ENCODE data around the gene DEF6. TPM values are rescaled to one million over a fixed set of nuclear protein-coding genes. Genes with fewer than 3 reads are reported as not detected.
"Not testable (repeated sequence)": the region's sequence is repeated elsewhere in the genome, so short reads cannot be mapped to it uniquely, and the experiment has no call there.

DEF6 gene
- total RNA-seq, 1 experiment from 2014 or later = 5.7 TPM

DNA sequence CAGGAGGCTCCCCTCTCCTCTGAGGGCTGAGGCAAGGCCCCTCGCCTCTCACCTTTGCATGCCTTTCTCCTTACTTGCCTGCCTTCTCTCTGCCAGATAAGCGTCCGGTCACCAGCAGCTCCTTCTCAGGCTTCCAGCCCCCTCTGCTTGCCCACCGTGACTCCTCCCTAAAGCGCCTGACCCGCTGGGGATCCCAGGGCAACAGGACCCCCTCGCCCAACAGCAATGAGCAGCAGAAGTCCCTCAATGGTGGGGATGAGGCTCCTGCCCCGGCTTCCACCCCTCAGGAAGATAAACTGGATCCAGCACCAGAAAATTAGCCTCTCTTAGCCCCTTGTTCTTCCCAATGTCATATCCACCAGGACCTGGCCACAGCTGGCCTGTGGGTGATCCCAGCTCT is 23.5 kb downstream of the DEF6 start:
- peaks cover 14% of the 10 kb centered on the region for H3K4me1 ChIP-seq
- peaks cover 15% of the 10 kb centered on the region for H3K4me1 Mint-ChIP-seq (ENCODE audit: low read depth, unreplicated experiment)
- H3K27ac Mint-ChIP-seq (ENCODE audit: unreplicated experiment) = no peak overlapping the region
- H3K9me3 ChIP-seq = no peaks in the 10 kb centered on the region
- BruUV-seq (replicated peaks) = no TSS peak
- H3K4me3 ChIP-seq (ENCODE audit: low read depth, low read length) = no peak overlapping the region
- no peak overlapping the region for H3K4me3 Mint-ChIP-seq (ENCODE audit: unreplicated experiment)
- ChIA-PET CTCF (no interaction called here), POLR2A (no interaction called here)
- no peaks in the 10 kb centered on the region for H3K36me3 ChIP-seq (ENCODE audit: control insufficient read depth, insufficient read depth, low read length)
- TF ChIP-seq CTCF (IDR thresholded peaks at IDR 0.05; ENCODE audit: insufficient read depth in 1 of 2, low read depth in 1 of 2, low read length in 1 of 2, severe bottlenecking in 1 of 2, unreplicated experiment in 1 of 2) = no peak
- DNase-seq = no peak
- H3K9me3 Mint-ChIP-seq (ENCODE audit: unreplicated experiment) = no peaks in the 10 kb centered on the region
- H3K27me3 ChIP-seq (replicated peaks; ENCODE audit: control insufficient read depth, insufficient read depth, low read length) = no peaks in the 10 kb centered on the region
- no peaks in the 10 kb centered on the region for H3K27me3 Mint-ChIP-seq (ENCODE audit: insufficient read depth, unreplicated experiment)
- H3K36me3 Mint-ChIP-seq (ENCODE audit: insufficient read depth, unreplicated experiment) = peaks cover 6% of the 10 kb centered on the region
- intact Hi-C loops (cut with micrococcal nuclease; ENCODE audit: unreplicated experiment) = no loop called here

- Histone ChIP-seq H3K36me3 (ENCODE audit: control insufficient read depth, insufficient read depth, low read length) (no peaks in the 10 kb centered on the region), H3K4me1 (peaks cover 13% of the 10 kb centered on the region; the same call in 1 of the 2 replicates), H3K27me3 (replicated peaks; ENCODE audit: control insufficient read depth, insufficient read depth, low read length) (no peaks in the 10 kb centered on the region), H3K4me3 (ENCODE audit: low read depth, low read length) (no peak overlapping the region), H3K9me3 (no peaks in the 10 kb centered on the region; the same call in 1 of the 2 replicates)
- TF ChIP-seq CTCF (IDR thresholded peaks at IDR 0.05; ENCODE audit: insufficient read depth in 1 of 2, low read depth in 1 of 2, low read length in 1 of 2, severe bottlenecking in 1 of 2, unreplicated experiment in 1 of 2) = peak; percentile 65 to 81
- H3K36me3 Mint-ChIP-seq (ENCODE audit: insufficient read depth, unreplicated experiment) = no peaks in the 10 kb centered on the region
- peaks cover 9% of the 10 kb centered on the region for H3K9me3 Mint-ChIP-seq (ENCODE audit: unreplicated experiment)
- H3K27me3 Mint-ChIP-seq (ENCODE audit: insufficient read depth, unreplicated experiment) = no peaks in the 10 kb centered on the region
- no peak overlapping the region for H3K27ac Mint-ChIP-seq (ENCODE audit: unreplicated experiment)
- BruUV-seq (replicated peaks) = no TSS peak
- CTCF ChIA-PET = interaction anchor here (0.6 to 1.5 kb wide), 9 partner anchors 9 to 125 kb away, joined by 3 to 10 read pairs (median 5); partner anchors contain the start of genes DEF6 and FANCE
- DNase-seq = peak; percentile 74 to 78
- peaks cover under 1% of the 10 kb centered on the region for H3K4me1 Mint-ChIP-seq (ENCODE audit: low read depth, unreplicated experiment)
- no peak overlapping the region for H3K4me3 Mint-ChIP-seq (ENCODE audit: unreplicated experiment)
- POLR2A ChIA-PET = interaction anchor here (0.5 to 1.3 kb wide), 2 partner anchors 9 to 15 kb away, joined by 3 read pairs; partner anchors contain the start of gene PPARD
- intact Hi-C loops (cut with micrococcal nuclease; ENCODE audit: unreplicated experiment) = loop anchor here (1.0 kb wide), 2 partner anchors 9 to 30 kb away; partner anchors contain the start of gene DEF6
Measured at GRCh38 chr6:35327349-35328027, 29.9 kb downstream of the DEF6 start.

DNA sequence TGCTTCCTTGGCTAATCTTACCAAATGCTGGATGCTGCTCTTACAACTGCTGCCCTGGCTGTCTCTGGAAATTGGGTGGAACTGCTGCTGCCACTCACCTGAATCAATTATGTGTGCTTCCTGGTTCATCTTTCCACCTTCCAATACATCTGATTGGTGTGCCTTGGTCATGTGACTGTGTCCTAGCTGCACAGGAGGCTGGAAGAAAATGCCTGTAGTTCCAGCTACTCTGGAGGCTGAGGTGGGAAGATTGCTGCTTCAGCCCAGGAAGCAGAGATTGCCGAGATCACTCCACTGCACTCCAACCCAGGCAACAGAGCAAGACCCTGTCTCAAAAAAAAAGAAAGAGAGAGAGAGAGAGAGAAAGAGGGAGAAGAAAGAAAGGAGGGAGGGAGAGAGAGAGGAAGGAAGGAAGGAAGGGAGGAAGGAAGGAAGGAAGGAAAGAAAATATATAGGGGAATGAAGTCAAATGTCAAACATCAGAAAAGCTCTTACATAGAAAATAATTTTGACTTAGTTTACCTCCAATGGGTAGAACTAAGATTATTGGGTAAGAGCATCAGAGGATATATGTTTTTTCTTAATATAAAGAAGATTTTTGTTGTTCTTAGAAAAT is 30.6 kb downstream of the DEF6 start:
- POLR2A ChIA-PET = interaction anchor here (0.5 to 1.3 kb wide), 2 partner anchors 10 to 14 kb away, joined by 3 read pairs; partner anchors contain the start of gene PPARD
- no peak for DNase-seq
- no peaks in the 10 kb centered on the region for H3K4me1 Mint-ChIP-seq (ENCODE audit: low read depth, unreplicated experiment)
- Histone ChIP-seq H3K27me3 (replicated peaks; ENCODE audit: control insufficient read depth, insufficient read depth, low read length) (no peaks in the 10 kb centered on the region), H3K4me3 (ENCODE audit: low read depth, low read length) (no peak overlapping the region), H3K4me1 (peaks cover 13% of the 10 kb centered on the region; the same call in 1 of the 2 replicates), H3K9me3 (no peaks in the 10 kb centered on the region; the same call in 1 of the 2 replicates), H3K36me3 (ENCODE audit: control insufficient read depth, insufficient read depth, low read length) (no peaks in the 10 kb centered on the region)
- intact Hi-C loops (cut with micrococcal nuclease; ENCODE audit: unreplicated experiment) = no loop called here
- BruUV-seq (replicated peaks) = no TSS peak
- TF ChIP-seq CTCF (IDR thresholded peaks at IDR 0.05; ENCODE audit: insufficient read depth in 1 of 2, low read depth in 1 of 2, low read length in 1 of 2, severe bottlenecking in 1 of 2, unreplicated experiment in 1 of 2) = no peak
- no peaks in the 10 kb centered on the region for H3K36me3 Mint-ChIP-seq (ENCODE audit: insufficient read depth, unreplicated experiment)
- H3K27ac Mint-ChIP-seq (ENCODE audit: unreplicated experiment) = no peak overlapping the region
- peaks cover 15% of the 10 kb centered on the region for H3K9me3 Mint-ChIP-seq (ENCODE audit: unreplicated experiment)
- peaks cover 3% of the 10 kb centered on the region for H3K27me3 Mint-ChIP-seq (ENCODE audit: insufficient read depth, unreplicated experiment)
- CTCF ChIA-PET = interaction anchor here (0.7 to 1.5 kb wide), 8 partner anchors 10 to 124 kb away, joined by 3 to 10 read pairs (median 5); partner anchors contain the start of genes DEF6 and FANCE
- H3K4me3 Mint-ChIP-seq (ENCODE audit: unreplicated experiment) = no peak overlapping the region

DNA sequence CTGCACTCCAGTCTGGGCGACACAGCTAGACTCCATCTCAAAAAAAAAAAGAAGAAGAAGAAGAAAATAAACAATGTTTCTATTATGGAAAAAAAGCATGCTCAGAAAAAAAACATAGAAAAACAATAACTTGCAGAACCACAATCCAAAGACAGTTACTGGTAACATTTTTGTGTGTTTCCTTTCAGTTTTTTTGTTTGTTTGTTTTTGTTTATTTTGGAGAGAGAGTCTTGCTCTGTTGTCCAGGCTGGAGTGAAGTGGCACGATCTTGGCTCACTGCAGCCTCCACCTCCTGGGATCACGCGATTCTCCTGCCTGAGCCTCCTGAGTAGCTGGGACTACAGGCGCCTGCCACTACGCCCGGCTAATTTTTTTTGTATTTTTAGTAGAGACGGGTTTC is 31.3 kb downstream of the DEF6 start:
- peaks cover 13% of the 10 kb centered on the region; the same call in 1 of the 2 replicates for H3K4me1 ChIP-seq
- H3K4me3 ChIP-seq (ENCODE audit: low read depth, low read length); H3K27me3 ChIP-seq (replicated peaks; ENCODE audit: control insufficient read depth, insufficient read depth, low read length); H3K36me3 ChIP-seq (ENCODE audit: control insufficient read depth, insufficient read depth, low read length); DNase-seq; POLR2A ChIA-PET; BruUV-seq (replicated peaks); H3K27me3 Mint-ChIP-seq (ENCODE audit: insufficient read depth, unreplicated experiment); H3K4me3 Mint-ChIP-seq (ENCODE audit: unreplicated experiment); intact Hi-C loops (cut with micrococcal nuclease; ENCODE audit: unreplicated experiment); H3K36me3 Mint-ChIP-seq (ENCODE audit: insufficient read depth, unreplicated experiment); H3K4me1 Mint-ChIP-seq (ENCODE audit: low read depth, unreplicated experiment); H3K9me3 ChIP-seq; H3K27ac Mint-ChIP-seq (ENCODE audit: unreplicated experiment): not testable (repeated sequence)
- CTCF ChIA-PET = interaction anchor here (1.0 kb wide), 1 partner anchor 11 kb away, joined by 6 read pairs; no protein-coding TSS in a partner anchor
- peaks cover 17% of the 10 kb centered on the region for H3K9me3 Mint-ChIP-seq (ENCODE audit: unreplicated experiment)
